GM12878 (cell line): ENCODE results near the gene KPNA1.

ENCODE experiments used
- EZH2 ChIP-seq: IDR thresholded peaks from 2 replicates; pipeline ENCODE4 v1.6.1; 2012; ENCODE audit warnings: low read depth, mild to moderate bottlenecking, control low read depth, inconsistent platforms, low read length, borderline replicate concordance; ENCODE audit not compliant: control insufficient read depth
- NR2C2 ChIP-seq: IDR thresholded peaks from 2 replicates; pipeline ENCODE4 v1.6.1; 2011; ENCODE audit warnings: borderline replicate concordance, low read depth; ENCODE audit not compliant: control insufficient read depth, insufficient read length
- POLR2A ChIP-seq: IDR thresholded peaks from 2 replicates; pipeline ENCODE4 v1.6.1; 2011; ENCODE audit warnings: low read depth, mild to moderate bottlenecking, low read length
- TF ChIP-seq, protein P1 (sequence below), 3 experiments: IDR thresholded peaks in 2 of 3; conservative IDR thresholded peaks in 1 of 3; 2 replicates each; pipeline ENCODE4 v1.5.1; 2011; ENCODE audit warnings: low read depth in 3 of 3, low read length in 3 of 3, mild to moderate bottlenecking in 3 of 3, control low read depth in 2 of 3, moderate library complexity in 2 of 3, inconsistent platforms in 1 of 3, mixed read lengths in 1 of 3; ENCODE audit not compliant: control insufficient read depth in 2 of 3, insufficient read depth in 1 of 3; ENCODE audit errors: extremely low read depth in 1 of 3

DNA sequence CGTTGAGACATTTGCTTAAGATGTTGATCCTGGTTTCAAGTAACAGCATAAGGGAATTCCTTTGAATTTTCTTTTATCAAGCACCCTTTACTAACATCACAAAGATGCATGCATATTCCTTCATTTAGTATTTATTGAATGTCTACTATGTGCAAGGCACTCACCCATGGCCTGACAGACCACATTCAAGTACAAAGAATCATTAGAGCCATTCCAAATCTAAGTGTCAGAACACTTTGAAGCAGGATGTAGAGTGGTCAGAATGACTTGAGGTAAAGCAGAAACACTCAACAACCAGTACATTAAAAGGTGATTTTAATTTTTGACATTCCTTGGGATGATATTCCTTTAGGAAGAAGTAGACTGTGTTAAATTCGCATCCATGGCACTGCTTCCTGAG is 92.9 kb downstream of the KPNA1 start:
- TF ChIP-seq POLR2A (no peak), NR2C2 (no peak), EZH2 (no peak)
- TF ChIP-seq, protein P1, sequence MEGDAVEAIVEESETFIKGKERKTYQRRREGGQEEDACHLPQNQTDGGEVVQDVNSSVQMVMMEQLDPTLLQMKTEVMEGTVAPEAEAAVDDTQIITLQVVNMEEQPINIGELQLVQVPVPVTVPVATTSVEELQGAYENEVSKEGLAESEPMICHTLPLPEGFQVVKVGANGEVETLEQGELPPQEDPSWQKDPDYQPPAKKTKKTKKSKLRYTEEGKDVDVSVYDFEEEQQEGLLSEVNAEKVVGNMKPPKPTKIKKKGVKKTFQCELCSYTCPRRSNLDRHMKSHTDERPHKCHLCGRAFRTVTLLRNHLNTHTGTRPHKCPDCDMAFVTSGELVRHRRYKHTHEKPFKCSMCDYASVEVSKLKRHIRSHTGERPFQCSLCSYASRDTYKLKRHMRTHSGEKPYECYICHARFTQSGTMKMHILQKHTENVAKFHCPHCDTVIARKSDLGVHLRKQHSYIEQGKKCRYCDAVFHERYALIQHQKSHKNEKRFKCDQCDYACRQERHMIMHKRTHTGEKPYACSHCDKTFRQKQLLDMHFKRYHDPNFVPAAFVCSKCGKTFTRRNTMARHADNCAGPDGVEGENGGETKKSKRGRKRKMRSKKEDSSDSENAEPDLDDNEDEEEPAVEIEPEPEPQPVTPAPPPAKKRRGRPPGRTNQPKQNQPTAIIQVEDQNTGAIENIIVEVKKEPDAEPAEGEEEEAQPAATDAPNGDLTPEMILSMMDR (IDR thresholded peaks at IDR 0.05 in 2 of 3, conservative IDR thresholded peaks at IDR 0.05 in 1 of 3; ENCODE audit: control insufficient read depth in 2 of 3, extremely low read depth in 1 of 3, insufficient read depth in 1 of 3, low read depth in 3 of 3, low read length in 3 of 3), result no peak
